Suprapubic skin (tissue), 3 donors: ENCODE data around the gene CD300A.

ENCODE experiments used
- CTCF ChIP-seq, 2 donors: fragments of 200-600 bp in 1 of 2; fragments of 450-650 bp in 1 of 2; sonication (generic) in 1 of 2; IDR thresholded peaks; one replicate each; pipeline ENCODE4 v1.5.1; 2016 to 2019; ENCODE audit warnings: antibody characterized with exemption in 2 of 2, mild to moderate bottlenecking in 1 of 2, moderate library complexity in 1 of 2
- EP300 ChIP-seq: sonication (generic); formaldehyde crosslinking; IDR thresholded peaks from one replicate; pipeline ENCODE4 v1.6.1; 2017; ENCODE audit warnings: antibody characterized with exemption
- POLR2A ChIP-seq, 2 donors: fragments of 450-650 bp; IDR thresholded peaks; one replicate each; pipeline ENCODE4 v1.6.1; 2017; ENCODE audit warnings: antibody characterized with exemption in 2 of 2, mild to moderate bottlenecking in 2 of 2, moderate library complexity in 2 of 2

DNA sequence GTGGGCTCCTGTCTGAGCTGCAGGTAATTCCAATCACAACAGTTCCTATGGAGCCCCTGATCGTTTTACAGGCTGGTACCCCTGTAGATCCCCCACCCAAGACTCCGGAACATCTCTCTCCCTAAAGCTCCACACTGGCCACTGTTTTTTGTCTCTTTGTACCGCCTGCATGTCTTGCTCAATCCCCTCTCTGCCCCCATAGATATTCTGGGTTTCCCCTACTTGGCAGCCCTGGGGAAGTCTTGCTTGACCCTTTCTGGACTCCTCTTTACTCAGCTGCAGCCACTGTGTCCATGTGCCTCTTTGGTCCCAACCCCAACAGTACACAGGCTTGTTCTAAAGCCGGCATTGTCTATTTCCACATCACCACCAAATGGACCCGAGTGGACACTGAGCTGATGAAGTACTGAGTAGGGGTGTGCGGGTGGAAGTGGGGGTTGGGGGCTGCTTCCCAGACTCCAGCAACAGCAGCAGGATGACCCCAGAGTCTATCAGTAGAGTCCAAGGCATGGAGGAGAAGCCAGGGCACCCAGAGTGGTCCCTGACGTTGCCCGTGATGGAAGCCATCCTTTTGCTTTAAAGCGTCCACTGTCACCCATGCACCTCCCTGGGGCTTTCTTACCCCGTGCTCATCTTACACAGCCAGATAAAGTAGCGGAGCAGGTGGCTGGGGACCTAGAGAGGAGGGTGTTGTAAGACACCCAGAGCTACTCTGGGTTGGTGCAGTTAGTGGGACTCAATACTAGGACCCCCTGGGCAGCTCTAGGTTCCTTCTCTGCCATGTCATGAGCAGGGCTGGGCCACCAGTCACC, 58.4 kb downstream of the CD300A start:
- TF ChIP-seq EP300 (no peak), CTCF (IDR thresholded peaks at IDR 0.05) (no peak), POLR2A (IDR thresholded peaks at IDR 0.05) (no peak)
